Peyer's patch (tissue), 4 donors: ENCODE results near the gene OR51B4. TPM values are rescaled to one million over a fixed set of nuclear protein-coding genes. Genes with fewer than 3 reads are reported as not detected.
"Not testable (repeated sequence)": the region's sequence is repeated elsewhere in the genome, so short reads cannot be mapped to it uniquely, and the experiment has no call there.

Source experiments
- DNase-seq, 3 donors: peaks; one replicate each; pipeline ENCODE4 v3.0.0-alpha.2; 2017 to 2019
- H3K27ac ChIP-seq, 4 donors: fragments of 200-600 bp; sonication (generic); one replicate each; pipeline ENCODE4 v1.5.1; 2016 to 2019
- H3K27me3 ChIP-seq, 2 donors: fragments of 200-600 bp; sonication (generic); one replicate each; pipeline ENCODE4 v1.5.1; 2019
- H3K36me3 ChIP-seq, 3 donors: fragments of 200-600 bp; sonication (generic); one replicate each; pipeline ENCODE4 v1.5.1; 2016 to 2019
- H3K4me1 ChIP-seq, 4 donors: fragments of 200-600 bp; sonication (generic); one replicate each; pipeline ENCODE4 v1.5.1; 2016 to 2019
- H3K4me3 ChIP-seq, 4 donors: fragments of 200-600 bp; sonication (generic); 1 replicate in 3 of 4; 2 replicates in 1 of 4; pipeline ENCODE4 v1.5.1; 2016 to 2019; ENCODE audit warnings: mild to moderate bottlenecking in 1 of 4
- H3K9me3 ChIP-seq, 4 donors: fragments of 200-600 bp; sonication (generic); one replicate each; pipeline ENCODE4 v1.5.1; 2016 to 2019; ENCODE audit warnings: mild to moderate bottlenecking in 1 of 4
- CTCF ChIP-seq, 6 experiments: fragments of 450-650 bp in 4 of 6; fragments of 200-600 bp in 2 of 6; sonication (generic) in 1 of 6; IDR thresholded peaks; one replicate each; pipeline ENCODE4 v1.5.1; 2017 to 2019; ENCODE audit warnings: antibody characterized with exemption in 6 of 6, mild to moderate bottlenecking in 3 of 6, moderate library complexity in 1 of 6
- POLR2A ChIP-seq, 2 donors: fragments of 450-650 bp; IDR thresholded peaks; one replicate each; pipeline ENCODE4 v1.5.1; 2017; ENCODE audit warnings: antibody characterized with exemption in 2 of 2, mild to moderate bottlenecking in 2 of 2, moderate library complexity in 2 of 2
- total RNA-seq, 4 donors: library from RNA; depleted of rRNA; stranded (reverse); fragments of >200 nt; gene quantifications; one replicate each; pipeline ENCODE4 v1.1.0, GENCODE V29; 2016

Gene OR51B4
- total RNA-seq, 4 donors from 2014 or later = not detected

- Histone ChIP-seq H3K4me3 (no peak overlapping the region), H3K4me1 (no peaks in the 10 kb centered on the region), H3K27ac (no peak overlapping the region), H3K9me3 (no peaks in the 10 kb centered on the region), H3K27me3 (no peaks in the 10 kb centered on the region), H3K36me3 (no peaks in the 10 kb centered on the region)
- no peak for DNase-seq
- TF ChIP-seq CTCF (IDR thresholded peaks at IDR 0.05) (no peak), POLR2A (IDR thresholded peaks at IDR 0.05) (no peak)
These were observed 1.5 kb downstream of the OR51B4 start for GRCh38 chr11:5300251-5300650.

- no peaks in the 10 kb centered on the region for H3K9me3 ChIP-seq
- H3K4me3 ChIP-seq = no peak overlapping the region
- no peaks in the 10 kb centered on the region for H3K4me1 ChIP-seq
- no peak for TF ChIP-seq CTCF (IDR thresholded peaks at IDR 0.05)
- no peak for DNase-seq
- no peaks in the 10 kb centered on the region for H3K36me3 ChIP-seq
- H3K27ac ChIP-seq = no peak overlapping the region
- H3K27me3 ChIP-seq = no peaks in the 10 kb centered on the region
These were observed 3.3 kb downstream of the OR51B4 start for GRCh38 chr11:5298451-5298850.

GRCh38 chr11:5297721-5298323 lies 3.9 kb downstream of the OR51B4 start:
- no peak for TF ChIP-seq POLR2A (IDR thresholded peaks at IDR 0.05)
- TF ChIP-seq CTCF (IDR thresholded peaks at IDR 0.05) = no peak
- no peaks in the 10 kb centered on the region for H3K9me3 ChIP-seq
- H3K27ac ChIP-seq = no peak overlapping the region
- H3K4me1 ChIP-seq = no peaks in the 10 kb centered on the region
- no peak for DNase-seq
- H3K4me3 ChIP-seq = no peak overlapping the region
- H3K27me3 ChIP-seq = no peaks in the 10 kb centered on the region
- H3K36me3 ChIP-seq = no peaks in the 10 kb centered on the region

GRCh38 chr11:5294342-5294995 lies 7.3 kb downstream of the OR51B4 start:
- H3K4me3 ChIP-seq, DNase-seq, H3K36me3 ChIP-seq, H3K27ac ChIP-seq, H3K27me3 ChIP-seq, H3K9me3 ChIP-seq, H3K4me1 ChIP-seq: not testable (repeated sequence)

GRCh38 chr11:5293028-5293427 lies 8.7 kb downstream of the OR51B4 start:
- TF ChIP-seq CTCF (IDR thresholded peaks at IDR 0.05) (no peak), POLR2A (IDR thresholded peaks at IDR 0.05) (no peak)
- DNase-seq = no peak
- no peaks in the 10 kb centered on the region for H3K27me3 ChIP-seq
- H3K27ac ChIP-seq = no peak overlapping the region
- no peaks in the 10 kb centered on the region for H3K4me1 ChIP-seq
- no peaks in the 10 kb centered on the region for H3K36me3 ChIP-seq
- no peaks in the 10 kb centered on the region for H3K9me3 ChIP-seq
- no peak overlapping the region for H3K4me3 ChIP-seq

- H3K36me3 ChIP-seq = no peaks in the 10 kb centered on the region
- H3K27me3 ChIP-seq = no peaks in the 10 kb centered on the region
- H3K9me3 ChIP-seq = no peaks in the 10 kb centered on the region
- H3K4me3 ChIP-seq = no peak overlapping the region
- H3K27ac ChIP-seq = no peak overlapping the region
- TF ChIP-seq CTCF (IDR thresholded peaks at IDR 0.05) = peak in 1 of 6 experiments; percentile 14
- no peak for TF ChIP-seq POLR2A (IDR thresholded peaks at IDR 0.05)
- DNase-seq = no peak
- no peaks in the 10 kb centered on the region for H3K4me1 ChIP-seq
These were observed 10.4 kb downstream of the OR51B4 start for GRCh38 chr11:5291207-5291838.
